Measurements from ENCODE around the gene FMNL2.

The FMNL2 gene

DNA sequence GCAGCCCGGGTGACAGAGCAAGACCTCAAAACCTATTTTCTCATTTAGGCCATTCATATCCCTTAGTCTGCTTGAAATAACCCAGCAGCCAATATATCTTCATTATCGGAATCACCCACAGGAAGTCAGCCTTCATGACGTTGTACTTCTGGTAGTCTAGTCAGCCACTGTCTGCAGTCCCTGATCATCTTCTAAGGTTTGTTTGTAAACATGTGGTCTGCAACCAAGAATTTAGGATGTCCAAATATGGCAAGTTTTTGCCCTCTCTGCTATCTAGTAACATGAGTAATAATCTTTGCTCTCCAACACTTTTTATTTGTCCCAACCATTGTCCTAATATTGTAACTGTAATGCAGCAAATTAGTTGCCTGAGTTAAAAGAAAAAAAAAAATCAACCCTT lies 289.8 kb downstream of the FMNL2 start:
- DNase-seq: no peak

DNA sequence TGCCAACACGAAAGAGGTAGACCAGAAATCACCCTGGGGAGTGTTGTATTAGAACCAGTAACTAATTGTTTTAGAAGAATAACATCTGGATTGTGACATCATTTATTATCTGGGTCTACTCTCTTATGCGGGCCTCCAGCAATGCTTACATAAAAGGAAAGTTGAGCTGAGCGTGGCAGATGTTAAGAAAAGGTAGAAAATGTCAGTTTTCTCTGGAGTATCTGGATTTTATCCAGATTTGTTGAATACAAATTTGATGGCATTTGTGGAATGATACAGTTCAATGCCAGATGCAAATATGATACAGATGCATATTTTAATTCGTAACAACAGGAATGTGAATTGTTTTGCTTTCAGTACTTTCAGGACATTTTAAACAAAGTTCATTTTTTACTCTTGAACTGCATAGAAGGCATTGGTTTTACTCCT lies 292.0 kb downstream of the FMNL2 start:
- no peak for DNase-seq

DNA sequence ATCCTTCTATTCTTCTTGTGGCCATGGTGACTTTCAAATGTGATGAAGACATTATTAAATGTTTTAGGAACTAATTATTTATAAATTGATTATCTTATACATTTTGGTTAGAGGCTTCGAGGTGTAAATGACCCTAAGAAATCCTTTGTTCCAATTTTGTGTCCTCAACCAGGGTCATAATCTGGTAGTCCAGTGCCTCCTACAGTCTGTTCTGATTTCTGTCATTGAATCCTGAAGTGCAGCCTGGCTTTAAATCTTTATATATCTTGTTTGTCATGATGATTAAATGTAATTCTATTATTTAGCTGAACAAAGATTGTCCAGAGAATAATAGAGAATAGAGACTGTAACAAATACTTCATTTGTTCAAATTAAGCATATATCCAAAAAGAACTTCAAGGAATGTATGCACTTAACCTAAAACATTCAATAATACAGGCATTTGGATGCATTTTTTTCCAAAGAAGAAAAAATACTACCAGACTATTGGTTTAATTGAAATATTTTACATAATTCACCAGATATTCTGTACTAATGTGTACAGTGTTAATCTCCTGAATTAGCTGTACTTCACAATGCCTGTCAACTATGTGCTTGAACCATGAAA lies 292.5 kb downstream of the FMNL2 start:
- no peak for DNase-seq

DNA sequence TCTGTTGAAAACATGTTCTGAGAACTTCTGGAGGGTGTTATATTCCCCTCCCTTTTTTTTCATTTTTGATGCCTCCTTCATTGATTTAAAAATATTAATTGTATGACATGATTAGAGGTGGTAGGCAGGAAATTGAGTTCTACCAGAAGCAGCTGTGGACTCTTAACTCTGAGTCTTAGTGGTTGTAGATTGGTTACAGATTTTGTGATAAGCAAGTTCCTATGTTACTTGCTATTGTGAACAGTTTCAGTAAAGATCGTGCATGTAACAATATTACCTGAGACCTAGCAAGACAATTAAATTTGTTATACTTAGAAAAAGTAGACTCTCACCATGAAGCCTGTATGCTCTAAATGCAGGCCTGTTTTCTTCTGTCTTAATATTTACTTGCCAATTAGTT lies 294.2 kb downstream of the FMNL2 start:
- no peak for DNase-seq

DNA sequence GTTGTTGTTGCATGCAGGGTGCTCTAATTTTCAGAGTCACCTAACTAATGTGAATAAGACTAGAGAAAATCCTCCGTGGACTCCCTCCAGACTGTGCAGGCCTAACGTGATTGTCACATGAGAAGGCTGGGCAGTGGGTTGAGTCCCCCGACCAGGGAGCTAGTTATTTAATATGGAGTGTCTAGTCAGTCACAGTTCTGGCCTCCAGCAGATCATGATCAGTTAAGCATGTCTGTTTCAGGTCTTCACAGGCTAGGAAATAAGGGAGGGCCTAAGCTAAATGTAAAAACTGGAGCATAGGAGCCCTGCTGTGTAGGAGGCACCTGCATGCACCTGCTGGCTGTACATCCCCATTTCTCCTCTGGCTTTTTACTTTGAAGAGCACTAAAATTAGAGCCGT lies 295.5 kb downstream of the FMNL2 start:
- DNase-seq: no peak

DNA sequence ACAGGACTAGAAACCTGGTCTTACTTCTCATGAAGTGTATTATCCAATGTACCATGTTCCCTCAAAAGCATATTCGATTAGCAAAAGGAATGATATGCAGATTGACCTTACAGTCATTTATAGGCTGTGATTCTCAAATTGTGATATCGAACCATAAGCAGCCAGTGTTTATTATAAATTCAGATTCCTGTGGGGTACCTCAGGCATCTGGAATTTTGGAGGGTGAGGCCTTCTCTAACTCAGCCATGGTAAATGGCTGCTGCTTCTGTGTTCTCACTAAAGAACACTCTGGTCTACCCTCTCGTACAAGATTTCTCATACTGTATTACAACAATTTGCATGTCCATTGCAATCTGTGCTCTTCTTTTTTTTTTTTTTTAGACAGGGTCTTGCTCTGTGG lies 297.8 kb downstream of the FMNL2 start:
- no peak for DNase-seq

DNA sequence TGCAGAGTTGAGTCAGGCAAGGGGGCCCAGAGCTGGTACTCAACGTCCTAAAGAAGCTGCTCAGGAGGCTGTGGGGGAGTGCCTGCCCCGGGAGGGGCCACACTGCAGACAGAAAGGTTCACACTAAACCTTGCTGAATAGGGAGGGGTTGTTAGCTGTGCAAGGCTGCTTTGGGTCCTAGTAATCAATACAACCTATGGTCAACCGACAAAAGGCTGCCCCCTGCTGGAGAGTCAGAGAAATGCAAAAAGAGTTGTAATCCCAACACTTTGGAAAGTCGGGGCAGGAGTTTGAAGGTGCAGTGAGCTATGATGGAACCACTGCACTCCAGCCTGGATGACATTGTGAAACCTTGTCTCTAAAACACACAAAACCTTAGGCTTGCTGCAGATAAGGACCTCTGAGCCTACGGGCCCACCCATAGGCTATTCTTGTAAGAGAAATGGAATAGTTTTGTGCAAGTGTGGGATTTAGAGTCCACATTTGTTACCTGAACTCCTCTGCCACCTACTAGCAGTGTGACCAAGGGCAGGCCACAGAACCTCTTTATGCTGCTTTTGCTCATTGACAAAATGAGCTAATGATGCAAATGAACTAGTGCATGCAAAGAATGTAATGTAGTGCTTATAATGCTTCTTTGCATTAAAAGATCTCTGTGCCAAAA lies 300.8 kb downstream of the FMNL2 start:
- DNase-seq: peak; percentile 45

DNA sequence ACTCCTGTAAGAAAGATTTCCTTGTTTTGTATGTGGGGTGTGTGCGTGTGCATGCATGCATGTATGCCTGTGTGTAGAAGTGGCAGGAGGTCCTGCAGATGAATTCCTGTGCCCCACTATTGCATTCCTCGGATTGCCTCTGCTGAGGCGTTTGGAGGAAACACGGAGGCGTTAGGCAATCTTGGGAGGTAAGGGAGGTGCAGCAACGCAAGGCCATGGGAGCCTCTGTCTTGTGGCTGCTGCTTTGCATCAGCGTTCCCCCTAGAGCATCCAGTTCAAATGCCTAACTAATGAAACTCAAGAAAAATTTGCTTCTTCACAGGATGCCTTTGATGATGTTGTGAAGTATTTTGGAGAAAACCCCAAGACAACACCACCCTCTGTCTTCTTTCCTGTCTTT lies 302.3 kb downstream of the FMNL2 start:
- no peak for DNase-seq

DNA sequence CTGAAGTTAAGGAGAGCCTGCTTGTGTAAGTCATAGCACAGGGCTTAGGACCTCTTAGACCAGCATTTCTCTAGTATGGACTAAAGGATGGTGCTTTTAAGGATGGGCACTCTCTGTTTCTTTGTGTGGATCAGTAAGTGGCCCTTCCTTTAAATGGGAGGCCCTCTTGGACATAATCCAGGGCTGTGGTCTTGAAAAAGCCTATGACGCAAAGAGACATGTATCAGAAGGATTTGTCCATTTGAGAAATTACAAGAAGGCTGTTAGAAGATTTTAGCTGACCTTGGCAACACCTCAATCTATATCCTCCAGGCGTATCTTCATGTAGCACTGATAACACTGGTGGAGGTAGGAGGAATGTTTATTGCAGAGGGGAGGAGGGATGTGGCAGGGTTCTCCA lies 303.1 kb downstream of the FMNL2 start:
- no peak for DNase-seq

DNA sequence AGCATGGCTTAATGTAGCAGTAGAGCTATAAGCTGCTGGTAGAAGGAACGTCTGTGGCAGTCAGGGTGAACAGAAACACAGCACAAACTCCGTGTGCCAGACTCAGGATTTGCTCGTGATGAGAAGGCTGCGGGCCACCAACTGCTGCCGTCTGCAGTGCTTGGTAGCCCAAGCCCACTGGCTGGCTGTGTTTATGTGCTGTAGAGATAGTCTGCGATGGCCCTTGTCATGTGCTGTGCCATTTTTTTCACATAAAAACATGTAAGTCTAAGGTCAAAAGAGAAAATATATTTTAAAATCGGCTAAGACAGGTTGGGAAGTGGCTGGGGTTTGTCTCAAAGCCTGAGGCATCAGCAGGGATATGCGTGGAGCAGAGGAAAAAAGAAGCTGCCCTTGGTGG lies 303.6 kb downstream of the FMNL2 start:
- no peak for DNase-seq

DNA sequence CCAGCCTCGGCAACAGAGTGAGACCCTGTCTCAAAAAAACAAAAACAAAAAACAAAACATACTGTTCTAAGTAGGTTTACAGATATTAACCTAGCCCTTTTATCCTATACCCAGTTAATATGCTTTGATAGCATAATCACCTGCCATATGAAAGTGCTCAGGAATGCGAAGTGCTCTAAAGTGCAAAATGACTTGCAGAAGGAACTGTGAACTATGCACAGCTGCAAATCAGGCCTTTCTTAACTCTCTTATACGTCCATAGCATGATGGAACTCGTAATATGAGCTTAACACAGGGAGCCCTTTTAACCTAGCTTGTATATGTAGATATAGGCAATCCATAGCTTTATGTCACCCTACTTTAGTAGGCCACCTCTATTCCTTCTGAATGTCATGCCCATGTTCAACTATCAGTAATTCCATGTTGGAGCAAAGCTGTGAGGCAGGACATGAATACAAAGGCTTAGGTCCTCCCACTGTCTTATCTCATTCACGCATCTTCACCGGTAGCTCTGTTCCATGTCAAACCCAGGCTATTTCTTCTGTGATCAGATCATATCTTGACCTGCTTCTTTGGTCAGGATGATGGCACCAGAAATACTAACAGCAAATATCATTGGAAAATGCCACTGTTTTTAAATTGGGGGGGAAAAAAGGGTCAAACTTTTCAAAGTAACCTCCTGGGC lies 309.4 kb downstream of the FMNL2 start:
- DNase-seq: no peak

DNA sequence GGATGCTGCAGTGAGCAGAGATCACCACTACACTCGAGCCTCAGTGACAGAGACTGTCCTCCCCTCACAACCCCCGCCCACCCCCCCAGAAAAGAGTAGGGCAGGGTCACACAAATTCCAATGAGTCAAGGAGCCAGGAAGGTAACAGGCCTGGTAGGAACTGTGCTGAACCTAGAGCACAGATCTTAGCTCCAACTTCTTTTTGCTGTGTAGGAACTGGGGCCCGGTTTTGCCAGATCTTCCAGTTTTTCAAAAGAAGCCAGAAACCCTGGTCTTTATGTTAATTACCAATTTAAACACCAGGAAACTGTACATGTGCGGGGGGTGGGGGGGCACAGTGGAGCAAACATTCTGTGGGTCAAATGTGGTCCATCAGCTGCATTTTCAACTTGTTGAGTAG lies 311.3 kb downstream of the FMNL2 start:
- DNase-seq: no peak

DNA sequence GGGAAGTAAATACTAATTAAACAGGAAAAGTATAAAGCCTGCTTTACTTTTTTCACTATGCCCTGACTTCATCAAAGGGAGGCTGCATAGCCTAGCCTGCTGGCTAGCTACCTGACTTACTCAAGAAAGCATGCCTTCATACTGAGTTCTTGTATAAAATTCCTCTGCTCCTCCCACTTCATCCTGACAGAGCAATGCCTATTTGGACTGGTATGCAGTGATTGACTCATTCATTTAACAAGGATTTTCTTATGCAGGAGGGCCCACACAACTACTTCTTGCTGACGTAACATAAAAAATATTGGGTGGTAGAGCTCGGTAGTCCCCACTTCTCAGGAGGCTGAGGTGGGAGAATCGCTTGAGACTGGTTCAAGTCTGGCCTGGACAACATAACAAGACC lies 311.8 kb downstream of the FMNL2 start:
- no peak for DNase-seq

DNA sequence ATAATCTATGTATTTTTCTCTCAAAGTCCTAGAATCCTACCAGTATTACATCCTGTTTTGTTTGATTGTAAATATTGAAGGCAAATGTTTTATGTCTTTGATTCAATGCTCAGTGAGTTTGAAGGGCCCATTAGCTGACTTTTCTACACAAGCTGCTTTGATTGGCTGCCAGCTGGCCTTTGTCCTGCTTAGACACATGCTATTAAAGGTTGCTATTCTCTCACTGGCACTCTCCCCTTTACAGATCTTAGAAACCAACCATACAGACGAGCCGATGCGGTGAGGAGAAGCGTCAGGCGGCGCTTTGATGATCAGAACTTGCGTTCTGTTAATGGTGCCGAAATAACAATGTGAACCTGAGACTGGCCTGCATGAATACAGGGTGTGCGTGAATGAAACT lies 312.6 kb downstream of the FMNL2 start:
- DNase-seq: no peak

DNA sequence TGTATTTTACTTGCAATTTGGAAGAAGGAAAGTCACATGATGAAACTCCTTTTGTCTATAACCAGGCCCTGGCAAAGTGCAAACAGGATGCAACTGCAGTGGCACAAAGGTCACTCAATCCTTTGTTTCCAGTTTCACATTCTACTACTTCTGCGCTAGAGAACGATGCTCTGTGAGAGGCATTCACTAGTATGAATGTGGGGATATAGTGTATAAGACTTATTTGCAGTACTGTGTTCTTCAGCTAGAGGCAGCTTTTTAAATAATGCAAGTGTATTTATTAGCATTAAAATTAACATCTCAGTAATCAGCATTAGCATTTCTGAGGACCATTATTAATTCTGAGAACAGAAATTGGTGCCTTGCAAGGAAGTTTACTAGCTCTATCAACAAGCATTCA lies 313.4 kb downstream of the FMNL2 start:
- no peak for DNase-seq

DNA sequence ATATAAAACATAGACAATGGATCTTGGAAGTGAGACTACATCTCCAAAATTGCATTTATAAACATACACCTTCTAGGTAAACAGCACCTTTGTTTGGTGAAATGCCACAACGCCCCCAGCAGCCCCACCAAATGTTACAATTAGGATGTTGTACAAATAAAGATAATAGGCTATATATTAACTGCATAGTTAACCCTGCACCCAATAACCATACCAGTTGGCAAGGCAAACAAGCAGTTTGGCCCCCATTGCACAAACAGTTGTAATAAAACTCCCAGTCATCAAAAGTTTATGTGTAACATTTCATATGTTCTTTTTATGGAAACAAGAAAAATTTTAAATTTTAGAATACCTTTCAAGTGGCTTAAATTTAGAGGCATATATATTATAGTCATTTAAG lies 315.0 kb downstream of the FMNL2 start:
- DNase-seq: no peak

DNA sequence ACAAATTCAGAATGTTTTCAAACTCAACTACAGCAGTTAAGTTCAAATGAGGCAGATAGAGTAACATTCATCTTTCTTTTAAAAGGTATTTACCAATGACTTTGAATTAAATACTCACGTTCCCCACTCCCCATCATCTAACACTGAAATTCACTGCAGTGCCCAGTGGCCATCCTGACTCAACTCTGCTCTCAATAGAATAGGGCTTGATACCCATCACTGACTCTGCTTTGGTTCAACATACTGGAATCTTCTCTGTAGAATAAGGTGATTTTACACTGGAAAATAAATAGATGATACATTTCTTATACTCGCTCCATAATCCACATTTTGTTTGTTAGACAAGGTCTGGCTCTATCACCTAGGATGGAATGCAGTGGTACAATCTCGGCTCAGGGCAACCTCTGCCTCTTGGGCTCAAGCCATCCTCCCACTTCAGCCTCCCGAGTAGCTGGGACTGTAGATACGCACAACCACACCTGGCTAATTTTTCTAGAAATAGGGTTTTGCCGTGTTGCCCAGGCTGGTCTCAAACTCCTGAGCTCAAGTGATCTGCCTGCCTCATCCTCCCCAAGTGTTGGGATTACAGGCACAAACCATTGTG lies 315.9 kb downstream of the FMNL2 start:
- DNase-seq: no peak

DNA sequence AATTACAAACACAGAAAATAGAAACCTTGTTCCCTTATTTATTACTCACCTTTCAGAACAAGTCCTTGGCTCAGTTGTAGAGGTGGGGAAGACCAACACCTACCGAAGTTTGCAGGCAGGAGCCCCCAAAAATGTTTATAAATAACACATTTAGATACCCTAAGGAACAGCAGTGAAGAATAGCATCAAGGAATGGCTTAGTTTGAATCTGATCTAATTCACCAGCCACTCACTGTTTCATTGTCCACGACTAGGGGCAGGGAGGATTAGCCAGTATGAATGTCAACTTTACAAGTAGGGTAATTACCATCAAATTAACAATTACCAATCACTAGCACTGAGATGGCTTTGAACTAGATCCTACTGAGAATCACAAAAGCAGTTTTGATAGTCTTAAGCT lies 316.9 kb downstream of the FMNL2 start:
- DNase-seq: no peak

DNA sequence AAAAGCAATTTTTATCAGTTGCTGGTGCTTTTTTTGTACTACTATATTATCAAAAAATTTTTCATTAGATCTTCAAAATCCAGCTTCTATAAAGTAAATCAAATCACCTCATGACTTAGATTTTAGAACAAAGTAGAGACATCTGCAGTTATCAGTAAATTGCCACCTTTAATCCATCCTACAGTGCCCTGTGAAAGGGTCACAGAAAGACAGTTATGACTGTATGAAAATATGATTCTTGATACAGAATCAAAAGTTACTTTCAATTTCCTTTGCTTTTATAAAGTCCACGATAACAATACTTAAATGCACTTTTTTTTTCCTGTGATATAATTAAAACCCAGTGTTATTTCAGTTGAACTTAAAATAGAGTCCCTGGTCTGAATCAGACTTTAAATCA lies 320.9 kb downstream of the FMNL2 start:
- DNase-seq: no peak

DNA sequence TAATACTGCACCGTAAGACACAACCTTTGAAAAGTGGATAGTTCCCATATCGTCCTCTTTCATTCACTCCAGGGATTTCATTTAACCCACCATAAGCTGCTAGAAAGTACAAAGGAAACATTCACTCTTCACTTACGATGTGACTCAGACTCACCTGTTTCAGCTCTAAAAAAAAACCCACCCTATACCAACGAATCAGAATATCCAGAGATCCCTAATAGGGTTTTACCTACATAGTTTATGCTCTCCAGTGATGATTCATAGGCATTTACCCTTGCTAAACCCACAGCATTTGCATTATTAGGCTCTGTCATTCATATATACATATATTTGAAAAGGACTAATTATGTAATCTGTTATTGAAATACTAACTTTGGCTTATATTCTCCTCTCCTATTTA lies 322.1 kb downstream of the FMNL2 start:
- DNase-seq: no peak

DNA sequence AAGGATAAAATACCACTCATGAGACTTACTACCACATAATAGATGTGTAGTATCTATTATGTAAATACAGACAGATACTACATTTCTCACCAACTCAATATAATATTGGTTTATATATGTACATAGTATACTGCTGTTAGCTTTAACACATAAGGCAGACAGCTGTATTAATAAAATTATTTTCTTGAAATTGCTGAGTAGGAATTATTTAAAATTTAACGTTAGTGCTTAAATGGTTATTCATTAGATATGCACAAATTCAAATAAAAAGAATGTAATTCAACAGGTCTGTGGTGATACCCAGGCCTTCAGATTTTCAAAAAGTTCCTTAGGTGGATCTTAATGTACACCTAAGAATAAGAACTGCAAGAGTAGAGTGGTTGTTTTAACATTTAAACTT lies 323.2 kb downstream of the FMNL2 start:
- DNase-seq: no peak

DNA sequence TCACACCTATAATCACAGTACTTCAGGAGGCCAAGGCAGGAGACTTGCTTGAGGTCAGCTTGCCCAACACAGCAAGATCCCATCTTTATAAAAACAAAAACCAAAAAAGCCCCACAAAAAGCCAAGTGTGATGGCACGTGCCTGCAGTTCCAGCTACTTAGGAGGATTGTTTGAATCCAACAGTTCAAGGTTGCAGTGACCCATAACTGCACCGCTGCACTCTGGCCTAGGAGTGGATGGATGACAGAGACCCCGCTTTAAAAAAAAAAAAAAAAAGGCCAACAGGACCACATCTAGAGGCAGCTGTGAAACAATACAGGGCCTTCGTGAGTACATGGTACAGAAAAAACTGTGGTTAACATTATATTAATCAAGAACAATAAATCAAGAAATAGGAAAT lies 326.1 kb downstream of the FMNL2 start:
- no peak for DNase-seq

DNA sequence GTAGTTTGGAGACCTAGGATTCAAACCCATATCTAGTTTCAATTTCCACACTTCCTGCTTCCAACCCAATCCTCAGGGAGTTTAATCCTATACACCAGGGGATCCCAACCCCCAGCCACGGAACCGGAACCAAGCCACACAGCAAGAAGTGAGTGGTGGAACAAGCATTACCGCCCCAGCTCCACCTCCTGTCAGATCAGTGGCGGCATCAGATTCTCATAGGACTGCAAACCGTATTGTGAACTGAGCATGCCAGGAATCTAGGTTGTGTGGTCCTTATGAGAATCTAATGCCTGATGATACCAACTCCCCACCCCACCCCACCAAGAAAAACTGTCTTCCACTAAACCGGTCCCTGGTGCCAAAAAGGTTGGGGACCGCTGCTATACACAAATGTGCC lies 329.8 kb downstream of the FMNL2 start:
- no peak for DNase-seq

DNA sequence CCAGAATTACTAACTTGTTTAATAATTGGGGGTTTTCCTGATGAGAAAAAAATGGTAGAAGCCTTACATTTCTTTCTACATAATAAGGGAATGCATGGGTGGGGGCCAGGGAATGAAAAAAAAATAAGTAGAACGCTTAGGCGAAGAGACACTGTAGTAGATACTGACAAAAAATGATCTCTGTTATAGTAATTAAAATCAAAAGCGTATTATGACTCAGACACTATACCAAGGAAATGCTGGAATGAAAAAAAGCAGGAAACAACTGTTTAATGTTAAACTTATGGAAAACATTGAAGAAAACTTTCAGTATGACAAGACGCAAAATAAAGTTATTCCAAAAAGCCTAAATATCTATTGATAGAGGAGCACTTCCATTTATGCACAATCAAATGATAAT lies 339.4 kb downstream of the FMNL2 start:
- DNase-seq: no peak
